ENCODE data around the gene TBC1D10B. TPM values are rescaled to one million over a fixed set of nuclear protein-coding genes. Genes with fewer than 3 reads are reported as not detected.
"Not testable (repeated sequence)": the region's sequence is repeated elsewhere in the genome, so short reads cannot be mapped to it uniquely, and the experiment has no call there.

Gene TBC1D10B
- total and polyA plus RNA-seq, 3 experiments from 2014 or later = 17.3 to 61.4 (median 59.0) TPM

DNA sequence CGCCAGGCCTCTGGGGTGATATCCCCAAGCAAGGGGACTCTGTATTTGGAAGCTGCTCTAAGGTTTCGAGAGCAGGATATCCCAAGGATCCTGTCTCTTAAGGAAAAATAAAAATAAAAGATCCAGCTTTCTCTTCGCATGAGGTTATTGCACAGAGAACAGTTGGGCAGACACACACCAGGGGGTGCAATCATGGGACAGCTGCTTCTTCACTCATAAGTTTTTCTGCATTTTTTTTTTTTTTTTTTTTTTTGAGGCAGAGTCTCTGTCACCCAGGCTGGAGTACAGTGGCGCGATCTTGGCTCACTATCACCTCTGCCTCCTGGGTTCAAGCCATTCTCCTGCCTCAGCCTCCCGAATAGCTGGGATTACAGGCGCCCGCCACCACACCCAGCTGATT is 28.3 kb downstream of the TBC1D10B start:
- H3K4me3 Mint-ChIP-seq = peak overlapping the region in 1 of 7 donors; percentile 16
- H3K27ac Mint-ChIP-seq; H3K4me1 ChIP-seq (ENCODE audit: insufficient read depth, low read length); H3K36me3 Mint-ChIP-seq; H3K4me3 ChIP-seq (ENCODE audit: low read length); DNase-seq; H3K9me3 ChIP-seq (ENCODE audit: low read length); H3K36me3 ChIP-seq (ENCODE audit: insufficient read depth, low read length); H3K27me3 Mint-ChIP-seq; H3K4me1 Mint-ChIP-seq; H3K27me3 ChIP-seq (ENCODE audit: insufficient read depth, low read length, poor library complexity, severe bottlenecking); H3K27ac ChIP-seq (ENCODE audit: low read depth, low read length); H3K9me3 Mint-ChIP-seq: not testable (repeated sequence)
- ChIA-PET CTCF (interaction anchor here (1.0 kb wide), 1 partner anchor 27 kb away, joined by 3 read pairs; no protein-coding TSS in a partner anchor), POLR2A (interaction anchor here (0.6 kb wide), 1 partner anchor 163 kb away, joined by 3 read pairs; no protein-coding TSS in a partner anchor)

GRCh38 chr16:30340621-30341020 is 29.7 kb downstream of the TBC1D10B start:
- CTCF ChIA-PET = no interaction called here
- H3K4me3 Mint-ChIP-seq = no peak overlapping the region

GRCh38 chr16:30338715-30339114 is 31.6 kb downstream of the TBC1D10B start:
- H3K36me3 ChIP-seq (ENCODE audit: insufficient read depth, low read length); H3K27ac Mint-ChIP-seq; H3K9me3 ChIP-seq (ENCODE audit: low read length); H3K27me3 Mint-ChIP-seq; CTCF ChIA-PET; H3K27ac ChIP-seq (ENCODE audit: low read depth, low read length); H3K4me1 ChIP-seq (ENCODE audit: insufficient read depth, low read length); POLR2A ChIA-PET; H3K9me3 Mint-ChIP-seq; H3K4me3 ChIP-seq (ENCODE audit: low read length); H3K27me3 ChIP-seq (ENCODE audit: insufficient read depth, low read length, poor library complexity, severe bottlenecking); H3K36me3 Mint-ChIP-seq; DNase-seq: not testable (repeated sequence)
- Mint-ChIP-seq H3K4me3 (peak overlapping the region in 1 of 7 donors; percentile 6), H3K4me1 (peaks cover 9 to 19% (median 13%) of the 10 kb centered on the region in 3 donors)

More at GRCh38 chr16:30340621-30341020, 29.7 kb downstream of the TBC1D10B start:
- H3K4me1 Mint-ChIP-seq = peaks cover 5 to 12% (median 10%) of the 10 kb centered on the region in 3 donors
- Histone ChIP-seq H3K9me3 (ENCODE audit: low read length) (no peaks in the 10 kb centered on the region), H3K27me3 (ENCODE audit: insufficient read depth, low read length, poor library complexity, severe bottlenecking) (no peaks in the 10 kb centered on the region), H3K27ac (ENCODE audit: low read depth, low read length) (no peak overlapping the region), H3K4me3 (ENCODE audit: low read length) (no peak overlapping the region), H3K4me1 (ENCODE audit: insufficient read depth, low read length) (peaks cover 7% of the 10 kb centered on the region), H3K36me3 (ENCODE audit: insufficient read depth, low read length) (no peaks in the 10 kb centered on the region)
- H3K9me3 Mint-ChIP-seq = no peaks in the 10 kb centered on the region
- H3K36me3 Mint-ChIP-seq = no peaks in the 10 kb centered on the region
- POLR2A ChIA-PET = no interaction called here
- H3K27ac Mint-ChIP-seq = no peak overlapping the region
- no peaks in the 10 kb centered on the region for H3K27me3 Mint-ChIP-seq
- peak in 1 of 5 donors; percentile 34 for DNase-seq

DNA sequence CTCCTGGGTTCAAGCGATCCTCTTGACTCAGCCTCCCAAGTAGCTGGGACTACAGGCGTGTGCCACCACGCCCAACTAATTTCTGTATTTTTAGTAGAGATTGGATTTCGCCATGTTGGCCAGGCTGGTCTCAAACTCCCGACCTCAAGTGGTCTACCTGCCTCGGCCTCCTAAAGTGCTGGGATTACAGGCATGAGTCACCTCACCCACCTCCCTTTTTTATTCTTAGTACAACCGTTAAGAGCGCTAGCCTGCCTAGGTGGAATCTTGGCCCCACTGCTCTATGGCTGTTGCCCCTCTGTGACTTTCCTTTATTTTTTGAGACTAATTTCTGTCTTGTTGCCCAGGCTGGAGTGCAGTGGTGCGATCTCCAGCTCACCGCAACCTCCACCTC is 32.3 kb downstream of the TBC1D10B start:
- CTCF ChIA-PET; H3K9me3 ChIP-seq (ENCODE audit: low read length): not testable (repeated sequence)
- peak overlapping the region in 1 of 7 donors; percentile 8 for H3K4me3 Mint-ChIP-seq

GRCh38 chr16:30335598-30336474 is 34.5 kb downstream of the TBC1D10B start:
- peak overlapping the region; percentile 38 for H3K27ac ChIP-seq (ENCODE audit: low read depth, low read length)
- no peaks in the 10 kb centered on the region for H3K36me3 ChIP-seq (ENCODE audit: insufficient read depth, low read length)
- peak overlapping the region; percentile 44 for H3K4me3 ChIP-seq (ENCODE audit: low read length)
- H3K9me3 ChIP-seq (ENCODE audit: low read length) = no peaks in the 10 kb centered on the region
- Mint-ChIP-seq H3K27me3 (no peaks in the 10 kb centered on the region), H3K36me3 (peaks cover 0 to 2% (median 0%) of the 10 kb centered on the region in 3 donors), H3K4me3 (peak overlapping the region; percentile 78 to 94 (median 88)), H3K9me3 (no peaks in the 10 kb centered on the region), H3K27ac (peak overlapping the region; percentile 60 to 98 (median 90)), H3K4me1 (peaks cover 12 to 31% (median 27%) of the 10 kb centered on the region in 3 donors)
- H3K4me1 ChIP-seq (ENCODE audit: insufficient read depth, low read length) = peaks cover 8% of the 10 kb centered on the region
- CTCF ChIA-PET = interaction anchor here (2.1 kb wide), 1 partner anchor 35 kb away, joined by 7 read pairs; the partner anchor contains the start of gene TBC1D10B
- DNase-seq = peak in 2 of 5 donors; percentile 46 to 68
- H3K27me3 ChIP-seq (ENCODE audit: insufficient read depth, low read length, poor library complexity, severe bottlenecking) = no peaks in the 10 kb centered on the region
- POLR2A ChIA-PET = interaction anchor here (0.7 to 1.7 kb wide), 2 partner anchors 30 to 47 kb away, joined by 3 to 6 read pairs; partner anchors contain the start of gene SEPTIN1

More for the DNA sequence above, 32.3 kb downstream of the TBC1D10B start:
- Mint-ChIP-seq H3K27ac (peak overlapping the region in 1 of 8 donors; percentile 79), H3K4me1 (peaks cover 11 to 19% (median 16%) of the 10 kb centered on the region in 3 donors)
- DNase-seq; H3K27me3 Mint-ChIP-seq; H3K36me3 ChIP-seq (ENCODE audit: insufficient read depth, low read length); H3K9me3 Mint-ChIP-seq; H3K36me3 Mint-ChIP-seq; H3K27me3 ChIP-seq (ENCODE audit: insufficient read depth, low read length, poor library complexity, severe bottlenecking); H3K27ac ChIP-seq (ENCODE audit: low read depth, low read length); H3K4me1 ChIP-seq (ENCODE audit: insufficient read depth, low read length); POLR2A ChIA-PET; H3K4me3 ChIP-seq (ENCODE audit: low read length): not testable (repeated sequence)

- peak overlapping the region; percentile 38 for H3K27ac ChIP-seq (ENCODE audit: low read depth, low read length)
- peak overlapping the region; percentile 78 to 94 (median 88) for H3K4me3 Mint-ChIP-seq
- POLR2A ChIA-PET = interaction anchor here (0.6 to 1.7 kb wide), 6 partner anchors 8 to 597 kb away, joined by 3 to 10 read pairs (median 6); partner anchors contain the start of genes CORO1A and SEPTIN1
Observed at GRCh38 chr16:30335028-30335597, 35.2 kb downstream of the TBC1D10B start.

GRCh38 chr16:30334473-30334989 is 35.8 kb downstream of the TBC1D10B start:
- CTCF ChIA-PET = interaction anchor here (2.1 kb wide), 1 partner anchor 37 kb away, joined by 7 read pairs; the partner anchor contains the start of gene TBC1D10B
- H3K36me3 Mint-ChIP-seq; H3K27ac ChIP-seq (ENCODE audit: low read depth, low read length); H3K27me3 ChIP-seq (ENCODE audit: insufficient read depth, low read length, poor library complexity, severe bottlenecking); H3K4me1 ChIP-seq (ENCODE audit: insufficient read depth, low read length); H3K9me3 ChIP-seq (ENCODE audit: low read length); H3K36me3 ChIP-seq (ENCODE audit: insufficient read depth, low read length); H3K9me3 Mint-ChIP-seq; H3K27me3 Mint-ChIP-seq: not testable (repeated sequence)
- POLR2A ChIA-PET = interaction anchor here (0.6 to 1.7 kb wide), 5 partner anchors 9 to 596 kb away, joined by 3 to 10 read pairs (median 6); partner anchors contain the start of genes CORO1A and SEPTIN1
- H3K4me3 ChIP-seq (ENCODE audit: low read length) = peak overlapping the region; percentile 34
- peak; percentile 78 to 89 (median 85) for DNase-seq
- Mint-ChIP-seq H3K27ac (peak overlapping the region; percentile 73 to 98 (median 94)), H3K4me3 (peak overlapping the region; percentile 88 to 98 (median 94)), H3K4me1 (peaks cover 18 to 32% (median 31%) of the 10 kb centered on the region in 3 donors)

More at GRCh38 chr16:30335028-30335597, 35.2 kb downstream of the TBC1D10B start:
- H3K4me1 ChIP-seq (ENCODE audit: insufficient read depth, low read length); H3K27me3 Mint-ChIP-seq; H3K27me3 ChIP-seq (ENCODE audit: insufficient read depth, low read length, poor library complexity, severe bottlenecking); H3K9me3 Mint-ChIP-seq; H3K9me3 ChIP-seq (ENCODE audit: low read length); H3K36me3 ChIP-seq (ENCODE audit: insufficient read depth, low read length); H3K36me3 Mint-ChIP-seq: not testable (repeated sequence)
- CTCF ChIA-PET = interaction anchor here (2.1 kb wide), 1 partner anchor 36 kb away, joined by 7 read pairs; the partner anchor contains the start of gene TBC1D10B
- Mint-ChIP-seq H3K4me1 (peaks cover 16 to 32% (median 31%) of the 10 kb centered on the region in 3 donors), H3K27ac (peak overlapping the region; percentile 63 to 98 (median 90))
- peak; percentile 75 to 88 (median 85) for DNase-seq
- H3K4me3 ChIP-seq (ENCODE audit: low read length) = peak overlapping the region; percentile 44
